Erythroblast (primary cell): ENCODE measurements around the gene SAMD7.

Experiments
- GATA1 ChIP-seq: IDR thresholded peaks from 2 replicates; pipeline ENCODE4 v1.6.1; 2011; ENCODE audit warnings: low read depth, mild to moderate bottlenecking, control low read depth, low read length, moderate library complexity
- POLR2A ChIP-seq: IDR thresholded peaks from 2 replicates; pipeline ENCODE4 v1.6.1; 2011; ENCODE audit warnings: mild to moderate bottlenecking, low read length

DNA sequence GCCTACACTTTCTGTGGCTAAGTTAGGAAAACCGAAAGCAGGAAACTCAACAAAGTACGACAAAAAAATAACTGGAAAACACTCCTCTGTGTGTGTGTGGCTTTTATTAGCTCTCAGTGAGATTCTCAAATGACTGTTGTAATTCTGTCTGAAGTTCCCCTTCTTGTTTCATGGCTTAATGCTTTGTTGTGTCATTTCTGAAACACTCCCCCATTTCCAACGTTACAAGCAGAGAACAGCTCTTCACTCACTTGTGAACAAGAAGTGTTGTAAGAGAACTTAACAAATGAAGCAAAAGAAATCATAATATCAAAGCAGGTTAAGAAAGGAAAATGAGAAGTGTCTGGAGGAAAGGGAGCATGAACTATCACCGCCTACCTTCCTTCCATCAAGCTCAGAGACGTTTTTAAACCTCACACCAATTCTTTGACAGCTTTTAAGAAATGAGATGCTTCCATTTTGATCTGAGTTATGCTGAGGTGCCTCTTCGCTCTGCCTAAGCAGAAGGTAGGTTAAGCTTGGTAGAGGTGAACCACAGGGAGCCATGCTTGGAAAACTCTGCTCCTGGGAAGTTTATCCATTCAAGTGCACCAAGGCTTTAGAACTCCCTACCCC is 42.9 kb downstream of the SAMD7 start:
- no peak for TF ChIP-seq POLR2A
- TF ChIP-seq GATA1 = no peak
